Measurements from ENCODE around the gene WDR38.

WDR38 gene

GRCh38 chr9:124846969-124847368, 6.3 kb upstream of the WDR38 start:
- Histone ChIP-seq H3K4me3 (ENCODE audit: low read depth, low read length) (no peak overlapping the region), H3K36me3 (replicated peaks) (no peaks in the 10 kb centered on the region), H3K27me3 (replicated peaks) (no peaks in the 10 kb centered on the region), H3K27ac (no peak overlapping the region)
- no peak for DNase-seq
- no peak for TF ChIP-seq CTCF (IDR thresholded peaks at IDR 0.05; ENCODE audit: low read depth, low read length, missing control alignments)
- in situ Hi-C loops (cut with HindIII; ENCODE audit: low pct_ligation_motif_present, low sequenced_read_pairs) = no loop called here

DNA sequence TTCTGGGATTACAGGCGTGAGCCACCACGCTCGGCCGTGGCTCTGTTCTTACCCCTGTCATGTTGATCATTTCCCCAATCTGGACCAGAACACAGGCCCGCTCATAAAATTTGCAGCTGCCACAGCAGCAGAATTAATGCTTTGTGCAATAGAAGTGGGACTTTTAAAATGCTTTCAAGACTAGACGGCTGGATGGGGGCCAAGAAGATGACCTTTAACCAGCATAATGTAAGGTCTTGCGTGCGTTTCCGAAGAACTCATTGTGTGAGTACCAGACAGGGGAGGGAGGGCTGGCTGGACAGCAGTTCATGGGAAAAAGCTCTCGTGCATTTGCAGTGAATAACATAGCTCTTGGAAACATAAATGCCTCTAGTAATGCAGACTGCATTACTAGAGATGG, 3.5 kb upstream of the WDR38 start:
- DNase-seq = peak; percentile 96
- Histone ChIP-seq H3K27me3 (replicated peaks) (no peaks in the 10 kb centered on the region), H3K36me3 (replicated peaks) (no peaks in the 10 kb centered on the region), H3K4me3 (ENCODE audit: low read depth, low read length) (no peak overlapping the region), H3K27ac (peak overlapping the region; percentile 50)
- in situ Hi-C loops (cut with HindIII; ENCODE audit: low pct_ligation_motif_present, low sequenced_read_pairs) = no loop called here
- no peak for TF ChIP-seq CTCF (IDR thresholded peaks at IDR 0.05; ENCODE audit: low read depth, low read length, missing control alignments)

GRCh38 chr9:124852121-124852828, 985 bp upstream of the WDR38 start:
- TF ChIP-seq CTCF (IDR thresholded peaks at IDR 0.05; ENCODE audit: low read depth, low read length, missing control alignments) = no peak
- H3K4me3 ChIP-seq (ENCODE audit: low read depth, low read length) = no peak overlapping the region
- in situ Hi-C loops (cut with HindIII; ENCODE audit: low pct_ligation_motif_present, low sequenced_read_pairs) = no loop called here

DNA sequence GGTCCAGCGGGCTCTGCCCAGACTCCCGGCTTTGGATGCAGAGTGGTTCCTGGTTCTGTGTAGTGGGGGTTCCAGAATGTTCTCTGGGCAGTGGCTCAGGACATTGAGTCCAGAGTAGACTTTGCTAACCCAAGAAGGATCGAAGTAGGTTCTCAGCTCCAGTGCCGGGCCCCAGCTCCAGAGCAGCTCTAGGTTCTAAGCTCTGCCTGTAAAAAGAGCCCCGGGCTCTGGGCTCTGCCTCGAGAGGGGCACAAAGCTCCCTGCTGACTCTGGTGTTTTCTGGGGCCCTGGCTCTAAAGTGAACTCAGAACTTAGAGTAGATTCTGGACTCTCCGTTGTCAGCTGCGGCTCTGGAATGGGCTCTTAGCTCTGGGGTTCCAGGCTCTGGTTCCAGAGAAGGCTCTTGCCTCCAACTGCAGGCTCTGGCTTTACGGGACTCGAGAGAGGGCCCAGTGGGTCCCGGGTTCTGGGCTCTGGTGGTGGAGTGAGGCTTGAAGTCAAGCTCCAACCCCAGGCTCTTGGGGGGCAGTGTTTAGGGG, 414 bp downstream of the WDR38 start:
- no peak for TF ChIP-seq CTCF (IDR thresholded peaks at IDR 0.05; ENCODE audit: low read depth, low read length, missing control alignments)
- H3K4me3 ChIP-seq (ENCODE audit: low read depth, low read length) = peak overlapping the region; percentile 54

More at GRCh38 chr9:124852121-124852828, 985 bp upstream of the WDR38 start:
- Histone ChIP-seq H3K27me3 (replicated peaks) (no peaks in the 10 kb centered on the region), H3K36me3 (replicated peaks) (peaks cover 12% of the 10 kb centered on the region), H3K27ac (no peak overlapping the region)
- DNase-seq = no peak

GRCh38 chr9:124854161-124854560, 901 bp downstream of the WDR38 start:
- H3K36me3 ChIP-seq (replicated peaks) = peaks cover 31% of the 10 kb centered on the region
- DNase-seq = no peak
- no peak overlapping the region for H3K4me3 ChIP-seq (ENCODE audit: low read depth, low read length)
- in situ Hi-C loops (cut with HindIII; ENCODE audit: low pct_ligation_motif_present, low sequenced_read_pairs) = no loop called here
- no peaks in the 10 kb centered on the region for H3K27me3 ChIP-seq (replicated peaks)
- no peak for TF ChIP-seq CTCF (IDR thresholded peaks at IDR 0.05; ENCODE audit: low read depth, low read length, missing control alignments)
- no peak overlapping the region for H3K27ac ChIP-seq

More for the DNA sequence above, 414 bp downstream of the WDR38 start:
- Histone ChIP-seq H3K27ac (no peak overlapping the region), H3K27me3 (replicated peaks) (no peaks in the 10 kb centered on the region), H3K36me3 (replicated peaks) (peaks cover 26% of the 10 kb centered on the region)
- in situ Hi-C loops (cut with HindIII; ENCODE audit: low pct_ligation_motif_present, low sequenced_read_pairs) = no loop called here
- DNase-seq = no peak

Data from brain microvascular endothelial cell (primary cell).